DMS114 treated with DMSO at 0.1 percent for 48 hours (cell line): Measurements from ENCODE around the gene ICAM1.
"Not testable (repeated sequence)": the region's sequence is repeated elsewhere in the genome, so short reads cannot be mapped to it uniquely, and the experiment has no call there.

Experiments used
- DNase-seq: peaks from one replicate; lab custom pipeline; 2025; ENCODE audit not compliant: unreplicated experiment; lab: John Stamatoyannopoulos, UW

ICAM1 gene

GRCh38 chr19:10274589-10274988 is 3.7 kb downstream of the ICAM1 start:
- no peak for DNase-seq

GRCh38 chr19:10277795-10278589 is 7.1 kb downstream of the ICAM1 start:
- DNase-seq = no peak

GRCh38 chr19:10278935-10279334 is 8.0 kb downstream of the ICAM1 start:
- DNase-seq = no peak

GRCh38 chr19:10279737-10280442 is 9.0 kb downstream of the ICAM1 start:
- DNase-seq = no peak

- DNase-seq = not testable (repeated sequence)
Measured at GRCh38 chr19:10282043-10282442, 11.1 kb downstream of the ICAM1 start.

GRCh38 chr19:10283301-10284064 is 12.6 kb downstream of the ICAM1 start:
- DNase-seq = no peak

- no peak for DNase-seq
Measured at GRCh38 chr19:10284065-10284959, 13.4 kb downstream of the ICAM1 start.

- no peak for DNase-seq
Measured at GRCh38 chr19:10284960-10285278, 14.0 kb downstream of the ICAM1 start.

GRCh38 chr19:10285393-10285792 is 14.5 kb downstream of the ICAM1 start:
- DNase-seq = no peak

GRCh38 chr19:10286803-10287737 is 16.1 kb downstream of the ICAM1 start, which contains the start of gene ICAM4:
Gene ICAM4, plus strand, starts transcription at chr19:10286955. Its CDS starts 58 bp downstream, at chr19:10287013.
- DNase-seq = no peak

GRCh38 chr19:10288662-10289166 is 17.8 kb downstream of the ICAM1 start:
- peak; percentile 52 for DNase-seq

GRCh38 chr19:10289167-10289835 is 18.4 kb downstream of the ICAM1 start:
- DNase-seq = peak; percentile 62

- no peak for DNase-seq
Measured at GRCh38 chr19:10289836-10290356, 19.0 kb downstream of the ICAM1 start, which contains the start of gene ICAM5. Gene ICAM5, plus strand, starts transcription at chr19:10289952. Its CDS starts 92 bp downstream, at chr19:10290044.

GRCh38 chr19:10290357-10290875 is 19.5 kb downstream of the ICAM1 start:
- no peak for DNase-seq

GRCh38 chr19:10290876-10291553 is 20.1 kb downstream of the ICAM1 start:
- peak; percentile 36 for DNase-seq

- no peak for DNase-seq
Measured at GRCh38 chr19:10291554-10292205, 20.8 kb downstream of the ICAM1 start.

GRCh38 chr19:10292206-10292788 is 21.4 kb downstream of the ICAM1 start:
- no peak for DNase-seq
